ENCODE data around the gene MKI67.

Gene MKI67

GRCh38 chr10:128103229-128103714 lies 23.0 kb downstream of the MKI67 start:
- peaks cover 97% of the 10 kb centered on the region for H3K36me3 ChIP-seq (ENCODE audit: insufficient read depth, low read length)
- H3K9me3 ChIP-seq (ENCODE audit: low read depth, low read length), result no peaks in the 10 kb centered on the region
- no peak overlapping the region for H3K27ac ChIP-seq
- DNase-seq (ENCODE audit: low read depth, low spot score), result no peak
- no peak for TF ChIP-seq EZH2 (IDR thresholded peaks at IDR 0.05)
- no peak for TF ChIP-seq FOXP2 (optimal IDR thresholded peaks at IDR 0.05; ENCODE audit: control extremely low read depth, extremely low read length, insufficient read depth)
- TF ChIP-seq POLR2AphosphoS5 (IDR thresholded peaks at IDR 0.05; ENCODE audit: borderline replicate concordance, low read depth, low read length), result no peak
- H3K9ac ChIP-seq (ENCODE audit: insufficient read length), result no peak overlapping the region
- H3K4me3 ChIP-seq, result no peak overlapping the region

DNA sequence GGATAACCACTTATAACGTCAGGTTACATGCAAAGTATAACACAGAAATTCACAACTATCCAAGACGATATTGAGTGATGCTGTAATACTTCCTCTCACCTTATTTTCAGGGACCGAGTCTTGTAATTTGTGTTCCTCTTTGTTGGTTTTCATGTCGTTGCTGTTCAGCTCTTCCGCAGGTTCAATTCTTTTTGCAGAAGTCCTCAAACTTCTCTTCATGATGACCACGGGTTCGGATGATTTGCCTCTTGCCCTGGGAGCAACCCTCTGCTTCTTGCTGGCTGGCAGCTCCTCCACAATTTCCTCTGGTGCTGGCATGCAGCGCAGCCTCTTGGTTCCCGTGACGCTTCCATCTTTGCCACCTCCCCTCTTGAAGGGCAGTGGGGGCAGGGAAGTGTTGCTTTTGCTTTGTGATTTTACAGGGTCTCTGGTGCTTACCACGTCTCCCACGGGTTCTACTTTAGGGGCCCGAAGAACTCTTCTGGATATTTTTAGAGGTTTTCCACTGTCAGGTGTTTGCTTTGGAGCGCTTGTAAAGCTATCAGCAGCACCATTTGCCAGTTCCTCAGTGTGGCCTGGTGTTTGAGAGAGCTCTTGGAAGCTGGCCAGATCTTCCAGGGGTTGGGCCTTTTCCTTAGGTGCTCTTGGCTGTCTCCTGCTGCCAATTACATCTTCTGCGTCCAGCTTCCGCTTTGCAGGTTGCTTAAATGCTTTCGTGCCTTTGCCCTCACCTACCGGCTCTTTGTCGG lies 23.6 kb downstream of the MKI67 start:
- H3K9ac ChIP-seq (ENCODE audit: insufficient read length), result no peak overlapping the region
- no peaks in the 10 kb centered on the region for H3K9me3 ChIP-seq (ENCODE audit: low read depth, low read length)
- TF ChIP-seq POLR2AphosphoS5 (IDR thresholded peaks at IDR 0.05; ENCODE audit: borderline replicate concordance, low read depth, low read length), result no peak
- TF ChIP-seq FOXP2 (optimal IDR thresholded peaks at IDR 0.05; ENCODE audit: control extremely low read depth, extremely low read length, insufficient read depth), result no peak
- TF ChIP-seq EZH2 (IDR thresholded peaks at IDR 0.05), result no peak
- peaks cover 94% of the 10 kb centered on the region for H3K36me3 ChIP-seq (ENCODE audit: insufficient read depth, low read length)
- DNase-seq (ENCODE audit: low read depth, low spot score), result no peak
- no peak overlapping the region for H3K27ac ChIP-seq
- no peak overlapping the region for H3K4me3 ChIP-seq

- Histone ChIP-seq H3K27ac (no peak overlapping the region), H3K36me3 (ENCODE audit: insufficient read depth, low read length) (peaks cover 87% of the 10 kb centered on the region), H3K9me3 (ENCODE audit: low read depth, low read length) (no peaks in the 10 kb centered on the region), H3K4me3 (no peak overlapping the region), H3K9ac (ENCODE audit: insufficient read length) (no peak overlapping the region)
- DNase-seq (ENCODE audit: low read depth, low spot score), result no peak
- TF ChIP-seq FOXP2 (optimal IDR thresholded peaks at IDR 0.05; ENCODE audit: control extremely low read depth, extremely low read length, insufficient read depth) (no peak), EZH2 (IDR thresholded peaks at IDR 0.05) (no peak), POLR2AphosphoS5 (IDR thresholded peaks at IDR 0.05; ENCODE audit: borderline replicate concordance, low read depth, low read length) (no peak)
These were observed 24.3 kb downstream of the MKI67 start for GRCh38 chr10:128101901-128102300.

- Histone ChIP-seq H3K9ac (ENCODE audit: insufficient read length) (no peak overlapping the region), H3K27ac (no peak overlapping the region), H3K36me3 (ENCODE audit: insufficient read depth, low read length) (peaks cover 67% of the 10 kb centered on the region), H3K9me3 (ENCODE audit: low read depth, low read length) (no peaks in the 10 kb centered on the region), H3K4me3 (no peak overlapping the region)
- TF ChIP-seq FOXP2 (optimal IDR thresholded peaks at IDR 0.05; ENCODE audit: control extremely low read depth, extremely low read length, insufficient read depth) (no peak), POLR2AphosphoS5 (IDR thresholded peaks at IDR 0.05; ENCODE audit: borderline replicate concordance, low read depth, low read length) (no peak), EZH2 (IDR thresholded peaks at IDR 0.05) (no peak)
- no peak for DNase-seq (ENCODE audit: low read depth, low spot score)
These were observed 26.3 kb downstream of the MKI67 start for GRCh38 chr10:128099901-128100300.

DNA sequence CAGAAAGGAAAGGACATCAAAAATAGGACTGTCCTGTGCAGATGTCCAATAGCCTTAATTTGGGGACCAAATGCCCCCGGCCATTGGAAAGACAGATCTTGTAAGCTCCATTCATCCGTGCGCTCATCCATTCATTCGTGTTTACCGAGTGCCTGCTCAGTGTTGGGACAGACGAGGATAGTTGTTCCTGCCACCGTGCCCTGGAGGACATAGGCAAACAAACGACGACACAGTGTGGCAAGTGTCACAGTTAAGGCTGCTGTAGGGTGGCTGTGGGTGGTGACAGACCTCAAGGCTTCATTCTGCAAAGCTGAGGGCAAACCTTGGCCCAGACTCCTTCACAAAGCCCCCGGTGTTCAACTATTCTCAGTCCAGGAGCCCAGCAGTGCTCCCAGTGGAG lies 27.6 kb downstream of the MKI67 start:
- DNase-seq (ENCODE audit: low read depth, low spot score), result no peak
- H3K9me3 ChIP-seq (ENCODE audit: low read depth, low read length), result no peaks in the 10 kb centered on the region
- H3K9ac ChIP-seq (ENCODE audit: insufficient read length), result no peak overlapping the region
- no peak overlapping the region for H3K27ac ChIP-seq
- peaks cover 54% of the 10 kb centered on the region for H3K36me3 ChIP-seq (ENCODE audit: insufficient read depth, low read length)
- H3K4me3 ChIP-seq, result no peak overlapping the region
- no peak for TF ChIP-seq EZH2 (IDR thresholded peaks at IDR 0.05)
- TF ChIP-seq FOXP2 (optimal IDR thresholded peaks at IDR 0.05; ENCODE audit: control extremely low read depth, extremely low read length, insufficient read depth), result no peak
- TF ChIP-seq POLR2AphosphoS5 (IDR thresholded peaks at IDR 0.05; ENCODE audit: borderline replicate concordance, low read depth, low read length), result no peak

DNA sequence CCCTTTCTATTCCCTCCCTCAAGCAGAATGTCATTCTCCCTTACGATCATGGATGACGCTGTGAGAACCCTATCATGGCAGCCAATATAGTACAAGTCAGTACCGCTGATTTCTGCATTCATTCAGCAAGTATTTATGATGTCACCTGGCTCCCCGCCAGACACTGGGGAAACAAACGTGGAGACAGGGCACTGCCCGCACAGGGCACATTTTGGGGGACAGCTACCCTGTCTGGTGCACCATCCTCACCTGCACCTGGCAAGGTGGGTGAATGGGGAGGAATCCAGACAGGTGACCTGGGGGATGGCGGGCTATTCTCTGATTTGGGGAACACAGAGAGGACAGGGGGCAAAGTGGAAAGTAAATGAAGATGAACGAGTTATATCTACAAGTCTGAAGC lies 28.4 kb downstream of the MKI67 start:
- H3K4me3 ChIP-seq, result no peak overlapping the region
- TF ChIP-seq POLR2AphosphoS5 (IDR thresholded peaks at IDR 0.05; ENCODE audit: borderline replicate concordance, low read depth, low read length) (no peak), FOXP2 (optimal IDR thresholded peaks at IDR 0.05; ENCODE audit: control extremely low read depth, extremely low read length, insufficient read depth) (no peak), EZH2 (IDR thresholded peaks at IDR 0.05) (no peak)
- DNase-seq (ENCODE audit: low read depth, low spot score), result no peak
- peaks cover 49% of the 10 kb centered on the region for H3K36me3 ChIP-seq (ENCODE audit: insufficient read depth, low read length)
- H3K9ac ChIP-seq (ENCODE audit: insufficient read length), result no peak overlapping the region
- H3K9me3 ChIP-seq (ENCODE audit: low read depth, low read length), result no peaks in the 10 kb centered on the region
- H3K27ac ChIP-seq, result no peak overlapping the region

GRCh38 chr10:128096486-128097199 lies 29.6 kb downstream of the MKI67 start:
- Histone ChIP-seq H3K27ac (no peak overlapping the region), H3K4me3 (no peak overlapping the region), H3K9ac (ENCODE audit: insufficient read length) (no peak overlapping the region), H3K36me3 (ENCODE audit: insufficient read depth, low read length) (peaks cover 37% of the 10 kb centered on the region; the same call in 1 of the 2 replicates), H3K9me3 (ENCODE audit: low read depth, low read length) (no peaks in the 10 kb centered on the region)
- DNase-seq (ENCODE audit: low read depth, low spot score), result no peak
- TF ChIP-seq EZH2 (IDR thresholded peaks at IDR 0.05) (no peak), FOXP2 (optimal IDR thresholded peaks at IDR 0.05; ENCODE audit: control extremely low read depth, extremely low read length, insufficient read depth) (no peak), POLR2AphosphoS5 (IDR thresholded peaks at IDR 0.05; ENCODE audit: borderline replicate concordance, low read depth, low read length) (no peak)

GRCh38 chr10:128095753-128096469 lies 30.3 kb downstream of the MKI67 start:
- TF ChIP-seq POLR2AphosphoS5 (IDR thresholded peaks at IDR 0.05; ENCODE audit: borderline replicate concordance, low read depth, low read length), result no peak
- TF ChIP-seq EZH2 (IDR thresholded peaks at IDR 0.05), result no peak
- TF ChIP-seq FOXP2 (optimal IDR thresholded peaks at IDR 0.05; ENCODE audit: control extremely low read depth, extremely low read length, insufficient read depth), result no peak
- peaks cover 30% of the 10 kb centered on the region; the same call in 1 of the 2 replicates for H3K36me3 ChIP-seq (ENCODE audit: insufficient read depth, low read length)
- no peak overlapping the region for H3K4me3 ChIP-seq
- no peak overlapping the region for H3K9ac ChIP-seq (ENCODE audit: insufficient read length)
- DNase-seq (ENCODE audit: low read depth, low spot score), result no peak
- H3K9me3 ChIP-seq (ENCODE audit: low read depth, low read length), result no peaks in the 10 kb centered on the region
- no peak overlapping the region for H3K27ac ChIP-seq
